IPS-20b (cell line): Measurements from ENCODE around the gene ADGRA3.
"Not testable (repeated sequence)": the region's sequence is repeated elsewhere in the genome, so short reads cannot be mapped to it uniquely, and the experiment has no call there.

Source experiments
- H3K27ac ChIP-seq: one replicate; pipeline ENCODE4 v1.5.1; 2013; ENCODE audit warnings: low read length
- H3K27me3 ChIP-seq: 2 replicates; pipeline ENCODE4 v1.6.1; 2013; ENCODE audit warnings: mild to moderate bottlenecking, low read length, inconsistent platforms; ENCODE audit not compliant: insufficient read depth
- H3K36me3 ChIP-seq: 2 replicates; pipeline ENCODE4 v1.6.1; 2013; ENCODE audit warnings: low read depth, mild to moderate bottlenecking, inconsistent platforms, low read length, moderate library complexity; ENCODE audit not compliant: insufficient read depth
- H3K4me1 ChIP-seq: 2 replicates; pipeline ENCODE4 v1.6.1; 2013; ENCODE audit warnings: mild to moderate bottlenecking, control low read depth, inconsistent platforms, low read length, moderate library complexity; ENCODE audit not compliant: insufficient read depth
- H3K4me3 ChIP-seq: 2 replicates; pipeline ENCODE4 v1.5.1; 2013; ENCODE audit warnings: mild to moderate bottlenecking, low read length, inconsistent platforms
- H3K9ac ChIP-seq: 2 replicates; pipeline ENCODE4 v1.6.1; 2013; ENCODE audit warnings: low read depth, mild to moderate bottlenecking, inconsistent platforms, low read length, moderate library complexity
- H3K9me3 ChIP-seq: 2 replicates; pipeline ENCODE4 v1.6.1; 2013; ENCODE audit warnings: mild to moderate bottlenecking, low read depth, low read length, inconsistent platforms; ENCODE audit not compliant: insufficient read depth

ADGRA3 gene

GRCh38 chr4:22398671-22399070, 117.2 kb downstream of the ADGRA3 start:
- Histone ChIP-seq H3K27me3 (no peaks in the 10 kb centered on the region), H3K4me1 (no peaks in the 10 kb centered on the region), H3K4me3 (no peak overlapping the region), H3K9me3 (no peaks in the 10 kb centered on the region), H3K27ac (no peak overlapping the region), H3K9ac (no peak overlapping the region), H3K36me3 (peaks cover 55% of the 10 kb centered on the region)

GRCh38 chr4:22391551-22391950, 124.3 kb downstream of the ADGRA3 start:
- peaks cover 32% of the 10 kb centered on the region for H3K36me3 ChIP-seq
- no peaks in the 10 kb centered on the region for H3K9me3 ChIP-seq
- H3K4me1 ChIP-seq: no peaks in the 10 kb centered on the region
- H3K9ac ChIP-seq: no peak overlapping the region
- no peaks in the 10 kb centered on the region for H3K27me3 ChIP-seq
- no peak overlapping the region for H3K4me3 ChIP-seq
- H3K27ac ChIP-seq: no peak overlapping the region

- Histone ChIP-seq H3K36me3 (peaks cover 52% of the 10 kb centered on the region), H3K27ac (no peak overlapping the region), H3K9me3 (no peaks in the 10 kb centered on the region), H3K4me1 (no peaks in the 10 kb centered on the region), H3K9ac (no peak overlapping the region), H3K4me3 (no peak overlapping the region), H3K27me3 (no peaks in the 10 kb centered on the region)
Measured at GRCh38 chr4:22389240-22389870, 126.5 kb downstream of the ADGRA3 start.

- no peak overlapping the region for H3K9ac ChIP-seq
- no peak overlapping the region for H3K27ac ChIP-seq
- H3K4me3 ChIP-seq: no peak overlapping the region
- H3K36me3 ChIP-seq: peaks cover 50% of the 10 kb centered on the region
- H3K4me1 ChIP-seq: no peaks in the 10 kb centered on the region
- no peaks in the 10 kb centered on the region for H3K9me3 ChIP-seq
- H3K27me3 ChIP-seq: no peaks in the 10 kb centered on the region
Measured at GRCh38 chr4:22385611-22386011, 130.3 kb downstream of the ADGRA3 start.

- H3K36me3 ChIP-seq: peaks cover 50% of the 10 kb centered on the region
- H3K4me3 ChIP-seq: no peak overlapping the region
- H3K9ac ChIP-seq: no peak overlapping the region
- H3K27ac ChIP-seq: no peak overlapping the region
- H3K27me3 ChIP-seq: no peaks in the 10 kb centered on the region
- H3K4me1 ChIP-seq: no peaks in the 10 kb centered on the region
- no peaks in the 10 kb centered on the region for H3K9me3 ChIP-seq
Measured at GRCh38 chr4:22384154-22384553, 131.7 kb downstream of the ADGRA3 start.

GRCh38 chr4:22382216-22382615, 133.7 kb downstream of the ADGRA3 start:
- not testable (repeated sequence) for H3K4me1 ChIP-seq, H3K9me3 ChIP-seq, H3K27ac ChIP-seq, H3K27me3 ChIP-seq, H3K4me3 ChIP-seq, H3K9ac ChIP-seq
- H3K36me3 ChIP-seq: peaks cover 31% of the 10 kb centered on the region; the same call in 1 of the 2 replicates

GRCh38 chr4:22372986-22373385, 142.9 kb downstream of the ADGRA3 start:
- Histone ChIP-seq H3K4me3 (no peak overlapping the region), H3K4me1 (no peaks in the 10 kb centered on the region), H3K27me3 (no peaks in the 10 kb centered on the region), H3K36me3 (no peaks in the 10 kb centered on the region), H3K27ac (no peak overlapping the region), H3K9ac (no peak overlapping the region), H3K9me3 (no peaks in the 10 kb centered on the region)

- H3K4me3 ChIP-seq: no peak overlapping the region
- H3K36me3 ChIP-seq: no peaks in the 10 kb centered on the region
- H3K9me3 ChIP-seq: no peaks in the 10 kb centered on the region
- H3K9ac ChIP-seq: no peak overlapping the region
- no peak overlapping the region for H3K27ac ChIP-seq
- H3K27me3 ChIP-seq: no peaks in the 10 kb centered on the region
- H3K4me1 ChIP-seq: no peaks in the 10 kb centered on the region
Measured at GRCh38 chr4:22369901-22370562, 145.8 kb downstream of the ADGRA3 start.

GRCh38 chr4:22363787-22364186, 152.1 kb downstream of the ADGRA3 start:
- Histone ChIP-seq H3K9me3 (no peaks in the 10 kb centered on the region), H3K27ac (no peak overlapping the region), H3K27me3 (no peaks in the 10 kb centered on the region), H3K36me3 (no peaks in the 10 kb centered on the region), H3K4me1 (peaks cover 4% of the 10 kb centered on the region; the same call in 1 of the 2 replicates), H3K9ac (no peak overlapping the region), H3K4me3 (no peak overlapping the region)

- Histone ChIP-seq H3K36me3 (no peaks in the 10 kb centered on the region), H3K4me3 (no peak overlapping the region), H3K9ac (no peak overlapping the region), H3K27ac (no peak overlapping the region), H3K4me1 (peaks cover 4% of the 10 kb centered on the region; the same call in 1 of the 2 replicates), H3K27me3 (no peaks in the 10 kb centered on the region), H3K9me3 (no peaks in the 10 kb centered on the region)
Measured at GRCh38 chr4:22363036-22363435, 152.8 kb downstream of the ADGRA3 start.

- Histone ChIP-seq H3K4me3 (no peak overlapping the region), H3K27ac (no peak overlapping the region), H3K27me3 (no peaks in the 10 kb centered on the region), H3K9me3 (no peaks in the 10 kb centered on the region), H3K9ac (no peak overlapping the region), H3K4me1 (peaks cover 4% of the 10 kb centered on the region; the same call in 1 of the 2 replicates), H3K36me3 (no peaks in the 10 kb centered on the region)
Measured at GRCh38 chr4:22356987-22357596, 158.8 kb downstream of the ADGRA3 start.

- no peaks in the 10 kb centered on the region for H3K9me3 ChIP-seq
- H3K36me3 ChIP-seq: no peaks in the 10 kb centered on the region
- H3K27me3 ChIP-seq: no peaks in the 10 kb centered on the region
- H3K9ac ChIP-seq: no peak overlapping the region
- no peak overlapping the region for H3K4me3 ChIP-seq
- no peak overlapping the region for H3K27ac ChIP-seq
- no peaks in the 10 kb centered on the region for H3K4me1 ChIP-seq
Measured at GRCh38 chr4:22348410-22348809, 167.5 kb downstream of the ADGRA3 start.
